NB4 (cell line): ENCODE data around the gene SCN11A.

Experiments
- DNase-seq: peaks from one replicate; pipeline ENCODE4 v3.0.0; 2010; ENCODE audit warnings: low read depth
- H3K4me3 ChIP-seq: one replicate; pipeline ENCODE4 v1.5.1; 2011; ENCODE audit warnings: mild to moderate bottlenecking, low read depth, low read length, moderate library complexity
- CTCF ChIP-seq: IDR thresholded peaks from one replicate; pipeline ENCODE4 v1.5.1; 2012; ENCODE audit warnings: low read depth, low read length
- MAX ChIP-seq: IDR thresholded peaks from 2 replicates; pipeline ENCODE4 v1.6.1; 2011; ENCODE audit warnings: low read depth, low read length
- MYC ChIP-seq: IDR thresholded peaks from 2 replicates; pipeline ENCODE4 v1.6.1; 2011; ENCODE audit warnings: low read depth, low read length
- POLR2A ChIP-seq: IDR thresholded peaks from 2 replicates; pipeline ENCODE4 v1.6.1; 2011; ENCODE audit warnings: mild to moderate bottlenecking; ENCODE audit not compliant: insufficient read length; ENCODE audit errors: extremely low read depth

SCN11A gene

DNA sequence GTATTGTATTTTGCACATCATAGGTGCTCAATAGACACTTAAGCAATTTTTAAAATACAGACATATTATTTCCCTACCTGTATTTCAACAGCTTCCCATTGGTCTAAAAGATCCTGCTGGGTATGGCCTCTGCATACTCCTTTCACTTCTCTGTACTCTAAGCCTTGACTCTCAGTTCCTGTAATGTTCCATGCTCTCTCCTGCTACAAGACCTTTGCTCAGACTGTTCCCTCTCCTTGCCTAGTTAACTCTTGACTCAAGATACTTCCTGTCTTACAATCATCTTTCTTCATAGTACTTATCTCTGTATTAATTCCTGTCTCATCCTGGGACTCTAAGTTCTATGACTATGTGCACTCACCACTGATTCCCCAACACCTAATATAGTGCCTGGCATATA lies 1.7 kb downstream of the SCN11A start:
- no peak for TF ChIP-seq CTCF
- TF ChIP-seq POLR2A: no peak
- no peak for TF ChIP-seq MYC
- TF ChIP-seq MAX: no peak
- peak; percentile 25 for DNase-seq
- H3K4me3 ChIP-seq: no peak overlapping the region

DNA sequence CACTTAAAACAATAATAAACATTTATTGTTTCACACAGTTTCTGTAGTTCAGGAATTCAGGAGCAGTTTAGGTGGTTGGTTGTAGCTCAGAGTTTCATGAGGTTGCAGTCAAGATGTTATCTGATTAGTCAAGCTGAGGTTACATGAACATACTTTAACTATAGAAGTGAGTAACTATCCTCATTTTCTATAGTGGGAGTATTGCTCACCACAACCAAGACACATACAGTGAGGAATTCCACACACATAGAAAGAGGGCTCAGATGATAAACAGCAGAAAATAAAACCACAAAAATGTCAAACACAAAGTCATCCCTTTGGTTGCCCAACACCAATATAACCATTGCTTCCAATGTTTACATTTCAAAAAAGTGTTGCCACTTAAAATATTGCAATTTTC lies 13.6 kb downstream of the SCN11A start:
- no peak for DNase-seq
- TF ChIP-seq MYC: no peak
- no peak for TF ChIP-seq MAX
- TF ChIP-seq CTCF: no peak
- TF ChIP-seq POLR2A: no peak
- H3K4me3 ChIP-seq: no peak overlapping the region

GRCh38 chr3:39029556-39029955 lies 22.2 kb downstream of the SCN11A start:
- no peak for TF ChIP-seq MYC
- TF ChIP-seq CTCF: no peak
- no peak for TF ChIP-seq MAX
- TF ChIP-seq POLR2A: no peak
- no peak overlapping the region for H3K4me3 ChIP-seq
- DNase-seq: no peak

GRCh38 chr3:39028546-39028945 lies 23.2 kb downstream of the SCN11A start:
- no peak for DNase-seq
- TF ChIP-seq MYC (no peak), MAX (no peak), POLR2A (no peak), CTCF (no peak)
- no peak overlapping the region for H3K4me3 ChIP-seq

DNA sequence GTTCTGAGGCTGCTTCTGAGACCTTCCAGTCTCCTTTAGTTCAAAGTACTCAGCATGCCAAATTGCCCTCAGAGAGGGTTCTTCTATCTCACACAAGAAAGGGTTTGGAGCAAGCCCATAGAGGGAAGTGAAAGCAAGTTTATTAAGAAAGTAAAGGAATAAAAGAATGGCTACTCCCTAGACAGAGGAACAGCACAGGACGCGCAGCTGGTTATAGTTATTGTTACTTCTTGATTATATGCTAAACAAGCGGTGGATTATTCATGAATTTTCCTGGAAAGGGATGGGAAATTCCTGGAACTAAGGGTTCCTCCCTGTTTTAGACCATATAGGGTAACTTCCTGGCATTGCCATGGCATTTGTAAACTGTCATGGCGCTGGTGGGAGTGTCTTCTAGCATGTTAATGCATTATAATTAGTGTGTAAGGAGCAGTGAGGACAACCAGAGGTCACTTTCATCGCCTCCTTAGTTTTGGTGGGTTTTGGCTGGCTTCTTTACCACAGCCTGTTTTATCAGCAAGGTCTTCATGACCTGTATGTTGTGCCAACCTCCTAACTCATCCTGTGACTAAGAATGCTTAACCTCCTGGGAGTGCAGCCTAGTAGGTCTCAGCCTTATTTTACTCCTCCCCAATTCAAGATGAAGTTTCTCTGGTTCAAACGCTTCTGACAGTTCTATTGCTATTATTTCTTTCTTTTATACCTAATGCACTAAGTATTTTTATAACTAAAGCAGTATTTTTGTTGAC lies 26.3 kb downstream of the SCN11A start:
- TF ChIP-seq MAX (no peak), POLR2A (no peak), CTCF (no peak), MYC (no peak)
- no peak for DNase-seq
- H3K4me3 ChIP-seq: no peak overlapping the region

- TF ChIP-seq MYC: no peak
- no peak for TF ChIP-seq CTCF
- TF ChIP-seq POLR2A: no peak
- no peak for TF ChIP-seq MAX
- H3K4me3 ChIP-seq: no peak overlapping the region
- DNase-seq: no peak
These were observed 27.2 kb downstream of the SCN11A start for GRCh38 chr3:39024497-39024896.
